Rectal smooth muscle tissue (tissue), 1 donor: ENCODE measurements around the gene APOBEC3F.
"Not testable (repeated sequence)": the region's sequence is repeated elsewhere in the genome, so short reads cannot be mapped to it uniquely, and the experiment has no call there.

Experiments used
- H3K27ac ChIP-seq: one replicate; pipeline ENCODE4 v1.7.0; 2013; ENCODE audit warnings: low read depth, low read length, inconsistent platforms
- H3K27me3 ChIP-seq: one replicate; pipeline ENCODE4 v1.7.0; 2013; ENCODE audit warnings: low read length; ENCODE audit not compliant: control insufficient read depth, insufficient read depth
- H3K36me3 ChIP-seq: one replicate; pipeline ENCODE4 v1.7.0; 2013; ENCODE audit warnings: low read length; ENCODE audit not compliant: control insufficient read depth, insufficient read depth
- H3K4me1 ChIP-seq: one replicate; pipeline ENCODE4 v1.7.0; 2013; ENCODE audit warnings: low read length; ENCODE audit not compliant: control insufficient read depth, insufficient read depth
- H3K4me3 ChIP-seq: one replicate; pipeline ENCODE4 v1.7.0; 2013; ENCODE audit warnings: low read length
- H3K9ac ChIP-seq: one replicate; pipeline ENCODE4 v1.7.0; 2013; ENCODE audit warnings: low read length

Gene APOBEC3F

DNA sequence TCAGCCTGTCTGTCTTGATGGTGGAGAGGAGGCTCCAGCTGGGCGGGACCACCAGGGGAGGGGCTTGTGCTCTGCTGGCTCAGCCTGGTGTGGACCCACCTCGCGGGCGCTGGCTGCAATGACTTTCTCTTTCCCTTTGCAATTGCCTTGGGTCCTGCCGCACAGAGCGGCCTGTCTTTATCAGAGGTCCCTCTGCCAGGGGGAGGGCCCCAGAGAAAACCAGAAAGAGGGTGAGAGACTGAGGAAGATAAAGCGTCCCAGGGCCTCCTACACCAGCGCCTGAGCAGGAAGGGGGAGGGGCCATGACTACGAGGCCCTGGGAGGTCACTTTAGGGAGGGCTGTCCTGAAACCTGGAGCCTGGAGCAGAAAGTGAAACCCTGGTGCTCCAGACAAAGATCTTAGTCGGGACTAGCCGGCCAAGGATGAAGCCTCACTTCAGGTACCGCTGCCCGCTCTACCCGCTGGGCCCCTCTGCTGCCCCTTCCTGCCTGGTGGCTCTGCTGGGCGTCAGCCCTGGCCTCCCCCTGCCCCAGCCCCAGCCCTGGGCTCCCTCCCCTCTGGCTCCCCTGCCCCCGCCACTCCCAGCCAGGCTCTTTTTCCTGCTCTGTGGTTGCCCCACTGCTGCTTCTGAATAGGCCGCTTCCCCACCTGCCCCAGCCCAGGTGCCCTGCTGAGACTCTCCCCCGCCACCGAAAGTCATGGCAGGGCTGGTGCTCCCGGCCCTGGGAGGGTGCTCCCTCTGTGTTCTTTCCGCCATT is at the start of gene APOBEC3F:
TSS of gene APOBEC3F (plus strand) at position 327 of the 759 bp plus-strand sequence. CDS start at position 424, 97 bp downstream.
- not testable (repeated sequence) for H3K36me3 ChIP-seq, H3K27me3 ChIP-seq, H3K4me1 ChIP-seq
- Histone ChIP-seq H3K27ac (peak within 1 kb of the TSS; percentile 83), H3K9ac (peak within 1 kb of the TSS; percentile 77), H3K4me3 (peak within 1 kb of the TSS; percentile 84)

DNA sequence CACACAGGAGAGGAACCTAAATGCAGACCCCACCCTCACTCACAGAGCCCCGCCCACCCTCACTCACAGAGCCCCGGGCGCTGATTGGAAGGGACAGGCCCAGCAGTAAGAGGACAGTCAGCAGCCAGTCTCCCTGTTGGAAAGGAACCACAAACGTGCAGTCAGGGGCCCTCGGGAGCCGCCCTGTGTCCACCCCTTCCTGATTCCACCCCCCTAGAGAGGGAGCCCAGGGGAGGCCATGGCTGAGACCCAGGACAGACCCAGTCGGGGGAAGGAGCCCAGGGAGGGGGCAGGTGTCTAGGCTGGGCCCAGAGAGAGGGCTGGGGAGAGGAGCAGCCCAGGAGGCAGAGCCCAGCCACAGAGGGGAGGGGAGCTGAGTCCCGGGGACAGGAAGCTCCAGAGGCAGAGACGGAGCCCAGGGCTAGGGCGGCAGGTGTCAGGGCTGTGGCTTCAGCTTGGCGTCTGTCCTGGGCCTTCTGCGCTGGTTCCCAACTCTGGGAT is 47.7 kb upstream of the APOBEC3F start:
- not testable (repeated sequence) for H3K27ac ChIP-seq, H3K27me3 ChIP-seq, H3K36me3 ChIP-seq, H3K4me1 ChIP-seq, H3K9ac ChIP-seq, H3K4me3 ChIP-seq

DNA sequence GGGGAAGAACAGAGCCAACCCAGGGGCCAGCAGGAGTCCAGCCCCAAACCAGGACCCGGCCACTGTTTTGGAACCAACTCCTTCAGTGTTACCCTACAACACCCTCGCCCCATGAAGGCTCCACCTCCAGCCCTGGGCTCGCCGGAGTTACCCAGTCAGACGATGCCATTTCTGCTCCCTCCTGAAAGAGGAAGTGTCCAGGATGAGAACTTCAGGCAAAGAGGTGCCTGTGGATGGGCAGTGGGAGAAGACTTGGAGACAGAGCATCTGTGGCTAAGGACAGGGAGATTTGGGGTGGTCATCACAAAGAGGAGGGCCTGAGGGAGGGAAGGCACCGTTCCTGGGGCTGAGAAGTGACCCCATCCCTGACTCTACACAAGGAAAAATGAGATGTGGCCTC is 44.6 kb upstream of the APOBEC3F start:
- Histone ChIP-seq H3K4me1 (no peaks in the 10 kb centered on the region), H3K4me3 (no peak overlapping the region)

DNA sequence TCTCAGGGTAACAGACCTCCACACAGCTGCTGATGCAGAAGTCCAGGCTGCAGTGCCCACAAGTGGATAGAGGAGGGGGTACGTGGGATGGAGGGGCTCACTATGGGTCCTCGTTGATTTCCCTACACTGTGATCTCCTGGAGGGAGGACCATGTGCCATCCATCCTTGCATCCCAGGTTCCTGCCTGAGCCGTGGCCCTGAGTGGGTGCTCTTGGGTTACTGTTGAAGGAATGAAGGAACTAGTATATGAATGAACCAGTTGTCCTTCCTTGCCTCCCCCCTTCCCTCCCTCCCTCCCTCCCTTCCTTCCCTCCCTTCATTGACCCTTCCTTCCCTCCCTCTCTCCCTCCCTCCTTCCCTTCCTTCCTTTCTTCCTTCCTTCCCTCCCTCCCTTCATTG is 43.1 kb upstream of the APOBEC3F start:
- Histone ChIP-seq H3K4me1 (no peaks in the 10 kb centered on the region), H3K36me3 (no peaks in the 10 kb centered on the region), H3K27me3 (peaks cover 3% of the 10 kb centered on the region), H3K27ac (no peak overlapping the region), H3K4me3 (no peak overlapping the region), H3K9ac (no peak overlapping the region)

More for the DNA sequence above, 44.6 kb upstream of the APOBEC3F start:
- Histone ChIP-seq H3K9ac (no peak overlapping the region), H3K27ac (no peak overlapping the region), H3K36me3 (no peaks in the 10 kb centered on the region), H3K27me3 (peaks cover 3% of the 10 kb centered on the region)

DNA sequence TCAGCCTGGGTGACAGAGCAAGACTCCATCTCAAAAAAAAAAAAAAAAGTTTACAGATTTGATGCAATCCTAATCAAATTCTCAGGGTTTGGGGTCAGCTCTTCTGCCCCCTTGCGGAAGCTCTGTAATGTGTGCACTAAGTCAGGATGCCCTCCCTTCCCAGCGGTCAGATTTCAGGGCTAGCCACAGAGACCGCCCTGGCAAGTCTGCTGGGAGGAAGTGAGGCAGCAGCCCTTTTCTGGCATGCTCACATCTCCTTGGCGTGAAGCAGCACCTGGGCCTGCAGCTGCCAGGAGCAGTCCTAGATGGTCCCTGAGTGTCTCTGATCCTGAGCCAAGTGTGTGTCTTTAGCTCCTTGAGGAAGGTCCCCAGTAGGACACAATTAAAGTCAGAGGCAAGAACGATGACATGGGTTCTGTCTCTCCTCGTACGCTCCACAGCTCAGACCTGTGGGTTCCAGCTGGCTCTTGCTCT is 37.5 kb upstream of the APOBEC3F start:
- Histone ChIP-seq H3K27me3 (no peaks in the 10 kb centered on the region), H3K4me1 (no peaks in the 10 kb centered on the region), H3K36me3 (no peaks in the 10 kb centered on the region), H3K27ac (no peak overlapping the region), H3K4me3 (no peak overlapping the region), H3K9ac (no peak overlapping the region)

DNA sequence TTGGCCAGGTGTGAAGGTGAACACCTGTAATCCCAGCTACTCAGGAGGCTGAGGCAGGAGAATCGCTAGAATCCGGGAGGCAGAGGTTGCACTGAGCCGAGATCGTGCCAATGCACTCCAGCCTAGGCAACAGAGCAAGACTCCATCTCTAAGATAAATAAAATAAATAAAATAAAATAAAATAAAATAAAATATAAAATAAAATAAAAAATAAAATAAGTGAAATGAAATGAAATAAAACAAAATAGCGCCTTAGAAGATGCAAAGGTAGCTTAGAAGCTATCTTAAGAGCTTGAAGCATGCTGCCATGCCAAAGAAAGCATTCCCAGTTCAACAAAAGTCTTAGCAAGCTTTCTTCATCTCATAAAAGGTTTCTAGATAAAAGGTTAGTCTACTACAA is 33.5 kb upstream of the APOBEC3F start:
- Histone ChIP-seq H3K27ac (no peak overlapping the region), H3K9ac (no peak overlapping the region), H3K4me3 (no peak overlapping the region), H3K27me3 (no peaks in the 10 kb centered on the region), H3K36me3 (no peaks in the 10 kb centered on the region), H3K4me1 (no peaks in the 10 kb centered on the region)

DNA sequence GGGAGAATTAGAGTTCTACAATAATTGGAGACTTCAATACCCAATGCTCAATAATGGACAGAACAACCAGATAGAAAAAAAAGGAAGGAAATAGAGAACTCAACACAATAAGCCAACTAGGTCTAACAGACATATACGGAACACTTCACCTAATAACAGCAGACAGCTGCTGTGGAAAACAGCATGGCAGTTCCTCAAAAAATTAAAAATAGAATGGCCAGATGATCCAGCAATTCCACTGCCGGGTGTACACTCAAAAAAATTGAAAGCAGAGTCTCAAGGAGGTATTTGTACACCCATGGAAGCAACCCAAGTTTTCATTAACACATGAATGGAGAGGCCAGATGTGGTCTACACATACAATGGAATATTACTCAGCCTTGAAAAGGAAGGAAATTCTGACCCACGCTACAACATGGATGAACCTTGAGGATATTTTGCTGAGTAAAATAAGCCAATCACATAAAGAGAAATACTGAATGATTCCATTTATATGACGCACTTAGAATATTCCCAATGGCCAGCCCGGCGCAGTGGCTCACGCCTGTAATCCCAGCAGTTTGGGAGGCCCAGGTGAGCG is 32.3 kb upstream of the APOBEC3F start:
- H3K36me3 ChIP-seq, H3K27me3 ChIP-seq, H3K9ac ChIP-seq, H3K4me1 ChIP-seq, H3K4me3 ChIP-seq, H3K27ac ChIP-seq: not testable (repeated sequence)

DNA sequence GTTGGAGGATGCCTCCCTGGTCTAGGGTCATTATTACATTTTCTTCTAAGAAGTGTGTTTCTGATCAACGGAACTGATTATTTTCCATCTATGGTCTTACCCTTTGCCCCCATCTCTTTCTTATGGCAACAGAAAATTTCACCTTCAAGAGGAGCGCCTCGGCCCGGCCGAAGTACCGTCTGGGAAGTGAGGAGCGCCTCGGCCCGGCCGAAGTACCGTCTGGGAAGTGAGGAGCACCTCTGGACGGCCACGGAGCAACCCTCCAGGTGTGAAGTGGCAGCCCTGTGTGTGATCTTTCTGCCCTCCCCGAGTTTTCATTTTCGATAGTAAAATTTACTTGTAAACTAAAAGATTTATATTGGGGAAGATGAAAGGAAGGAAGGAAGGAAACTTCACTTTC is 29.7 kb upstream of the APOBEC3F start:
- H3K9ac ChIP-seq = no peak overlapping the region
- H3K27me3 ChIP-seq = no peaks in the 10 kb centered on the region
- H3K27ac ChIP-seq = no peak overlapping the region
- no peak overlapping the region for H3K4me3 ChIP-seq
- no peaks in the 10 kb centered on the region for H3K36me3 ChIP-seq
- H3K4me1 ChIP-seq = no peaks in the 10 kb centered on the region

DNA sequence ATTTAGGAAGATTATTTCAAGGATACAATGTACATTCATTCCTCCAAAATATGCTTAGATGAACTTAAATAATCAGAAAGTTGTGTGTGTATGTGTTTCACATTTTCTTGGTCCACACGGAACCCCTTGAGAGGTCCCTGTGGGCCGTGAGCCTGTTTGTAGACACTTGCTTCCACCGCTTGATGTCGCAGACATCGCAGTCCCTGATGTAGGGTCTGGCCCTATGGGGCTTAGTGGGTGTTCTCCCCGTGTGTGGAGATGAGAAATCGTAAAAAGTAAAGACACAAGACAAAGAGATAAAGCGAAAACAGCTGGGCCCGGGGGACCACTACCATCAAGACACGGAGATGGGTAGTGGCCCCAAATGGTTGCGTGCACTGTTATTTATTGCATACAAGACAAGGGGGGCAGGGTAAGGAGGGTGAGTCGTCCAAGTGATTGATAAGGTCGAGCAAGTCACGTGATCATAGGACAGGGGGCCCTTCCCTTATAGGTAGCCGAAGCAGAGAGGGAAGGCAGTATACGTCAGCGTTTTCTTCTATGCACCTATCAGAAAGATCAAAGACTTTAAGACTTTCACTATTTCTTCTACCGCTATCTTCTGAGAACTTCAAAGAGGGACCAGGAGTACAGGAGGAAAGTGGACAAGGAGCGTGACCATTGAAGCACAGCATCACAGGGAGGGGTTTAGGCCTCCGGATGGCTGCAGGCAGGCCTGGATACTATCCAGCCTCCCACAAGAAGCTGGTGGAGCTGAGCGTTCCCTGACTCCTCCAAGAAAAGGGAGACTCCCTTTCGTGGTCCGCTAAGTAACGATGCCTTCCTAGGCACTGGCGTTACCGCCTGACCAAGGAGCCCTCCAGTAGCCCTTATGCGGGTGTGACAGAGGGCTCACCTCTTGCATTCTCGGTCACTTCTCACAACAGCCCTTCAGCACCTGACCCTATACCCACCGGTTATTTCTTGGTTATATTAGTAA is 27.8 kb upstream of the APOBEC3F start:
- no peak overlapping the region for H3K27ac ChIP-seq
- H3K4me1 ChIP-seq = no peaks in the 10 kb centered on the region
- H3K27me3 ChIP-seq = no peaks in the 10 kb centered on the region
- H3K9ac ChIP-seq = no peak overlapping the region
- no peaks in the 10 kb centered on the region for H3K36me3 ChIP-seq
- H3K4me3 ChIP-seq = no peak overlapping the region

DNA sequence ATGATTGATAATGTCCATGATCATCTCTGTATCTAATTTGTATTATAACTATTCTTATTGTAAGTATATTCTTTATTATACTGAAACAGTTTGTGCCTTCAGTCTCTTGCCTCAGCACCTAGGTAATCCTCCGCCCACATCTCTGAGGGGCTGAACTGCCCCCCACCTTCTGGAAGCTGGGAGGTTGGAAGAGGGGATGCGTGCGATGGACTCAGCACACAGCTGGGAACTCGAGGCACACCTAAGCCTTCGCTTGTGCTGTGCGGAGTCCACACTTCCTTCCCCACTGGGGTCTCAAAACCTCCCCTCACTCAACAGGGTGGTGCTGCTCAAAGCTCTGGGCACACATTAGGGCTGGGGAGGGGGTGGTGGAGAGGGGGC is 27.1 kb upstream of the APOBEC3F start:
- H3K9ac ChIP-seq, H3K4me1 ChIP-seq, H3K27me3 ChIP-seq, H3K36me3 ChIP-seq: not testable (repeated sequence)
- peak overlapping the region; percentile 66 for H3K4me3 ChIP-seq
- H3K27ac ChIP-seq = peak overlapping the region; percentile 72

DNA sequence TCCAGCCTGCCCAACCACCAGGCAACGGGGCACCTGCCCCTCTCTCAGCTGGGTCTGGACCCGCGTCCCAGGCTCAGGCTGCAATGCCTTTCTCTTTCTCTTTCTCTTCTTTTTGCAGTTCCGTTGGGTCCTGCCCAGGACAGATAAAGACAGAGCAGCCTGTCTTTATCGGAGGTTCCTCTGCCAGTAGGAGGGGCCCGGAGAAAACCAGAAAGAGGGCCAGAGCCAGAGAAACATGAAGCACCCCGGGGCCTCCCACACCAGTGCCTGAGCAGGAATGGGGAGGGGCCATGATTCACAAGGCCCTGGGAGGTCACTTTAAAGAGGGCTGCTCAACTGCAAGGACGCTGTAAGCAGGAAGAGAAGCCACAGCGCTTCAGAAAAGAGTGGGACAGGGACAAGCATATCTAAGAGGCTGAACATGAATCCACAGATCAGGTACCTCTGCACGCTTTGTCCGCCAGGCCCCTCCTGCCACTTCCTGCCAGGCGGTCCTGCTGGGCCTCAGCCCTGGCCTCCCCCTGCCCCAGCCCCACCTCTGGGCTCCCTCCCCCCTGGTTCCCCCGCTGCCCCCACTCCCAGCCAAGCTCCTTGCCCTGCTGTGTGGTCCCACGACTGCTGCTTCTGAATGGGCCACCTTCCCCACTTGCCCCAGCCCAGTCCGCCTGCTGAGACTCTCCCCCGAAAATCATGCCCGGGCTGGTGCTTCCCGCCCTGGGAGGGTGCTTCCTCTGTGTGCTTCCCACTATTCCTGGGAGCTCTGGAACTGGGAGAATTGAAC is 26.5 kb upstream of the APOBEC3F start, which contains the start of gene APOBEC3C:
TSS of gene APOBEC3C (plus strand) at position 316 of the 781 bp plus-strand sequence. CDS start at position 422, 106 bp downstream.
- H3K27ac ChIP-seq = peak within 1 kb of the TSS; percentile 72
- H3K27me3 ChIP-seq = no peaks in the 10 kb centered on the region
- H3K9ac ChIP-seq = no peak within 1 kb of the TSS
- no peaks in the 10 kb centered on the region for H3K4me1 ChIP-seq
- H3K4me3 ChIP-seq = peak within 1 kb of the TSS; percentile 66
- peaks cover 2% of the 10 kb centered on the region for H3K36me3 ChIP-seq
